Stimulated activated CD8-positive, alpha-beta memory T cell treated with anti-CD3 and anti-CD28 coated beads, Interleukin-7, amount 100 ng/mL, for 24 hours (primary cell): Measurements from ENCODE around the gene GCN1.
"Not testable (repeated sequence)": the region's sequence is repeated elsewhere in the genome, so short reads cannot be mapped to it uniquely, and the experiment has no call there.

ENCODE experiments used
- DNase-seq: peaks from one replicate; pipeline ENCODE4 v3.0.0-alpha.2; 2020; ENCODE audit warnings: low read depth

Gene GCN1

GRCh38 chr12:120194534-120195395 is at the start of gene GCN1:
TSS of gene GCN1 (minus strand) at chr12:120194715. CDS start at chr12:120194697, 18 bp downstream.
- DNase-seq = peak; percentile 73

- DNase-seq = no peak
Observed at GRCh38 chr12:120242971-120243699, 48.6 kb upstream of the GCN1 start.

- no peak for DNase-seq
Observed at GRCh38 chr12:120242275-120242799, 47.8 kb upstream of the GCN1 start.

- DNase-seq = no peak
Observed at GRCh38 chr12:120241561-120242274, 47.2 kb upstream of the GCN1 start.

GRCh38 chr12:120240495-120240833 is 45.9 kb upstream of the GCN1 start:
- no peak for DNase-seq

- no peak for DNase-seq
Observed at GRCh38 chr12:120239776-120240494, 45.4 kb upstream of the GCN1 start.

- no peak for DNase-seq
Observed at GRCh38 chr12:120238839-120239445, 44.4 kb upstream of the GCN1 start.

GRCh38 chr12:120238217-120238616 is 43.7 kb upstream of the GCN1 start:
- no peak for DNase-seq

- DNase-seq = no peak
Observed at GRCh38 chr12:120237360-120238171, 43.1 kb upstream of the GCN1 start.

- not testable (repeated sequence) for DNase-seq
Observed at GRCh38 chr12:120236809-120237208, 42.3 kb upstream of the GCN1 start.

- DNase-seq = no peak
Observed at GRCh38 chr12:120235369-120236323, 41.1 kb upstream of the GCN1 start.

- DNase-seq = no peak
Observed at GRCh38 chr12:120234643-120235368, 40.3 kb upstream of the GCN1 start.

- peak; percentile 60 for DNase-seq
Observed at GRCh38 chr12:120231316-120232011, 36.9 kb upstream of the GCN1 start.

- no peak for DNase-seq
Observed at GRCh38 chr12:120230974-120231315, 36.4 kb upstream of the GCN1 start.

- DNase-seq = no peak
Observed at GRCh38 chr12:120230326-120230973, 35.9 kb upstream of the GCN1 start.

- DNase-seq = no peak
Observed at GRCh38 chr12:120229487-120230325, 35.2 kb upstream of the GCN1 start.

GRCh38 chr12:120229071-120229486 is 34.6 kb upstream of the GCN1 start:
- DNase-seq = no peak
